HK-2 (cell line): ENCODE measurements around the gene TVP23B.
A peak's percentile ranks its signal among the peaks of the same experiment; 100 is the strongest.
"Not testable (repeated sequence)": the region's sequence is repeated elsewhere in the genome, so short reads cannot be mapped to it uniquely, and the experiment has no call there.

ENCODE experiments used
- DNase-seq: peaks from one replicate; pipeline ENCODE4 v3.0.0-alpha.2; 2018; ENCODE audit not compliant: unreplicated experiment

The TVP23B gene

GRCh38 chr17:18791402-18791801 lies 10.4 kb downstream of the TVP23B start:
- DNase-seq, result not testable (repeated sequence)

DNA sequence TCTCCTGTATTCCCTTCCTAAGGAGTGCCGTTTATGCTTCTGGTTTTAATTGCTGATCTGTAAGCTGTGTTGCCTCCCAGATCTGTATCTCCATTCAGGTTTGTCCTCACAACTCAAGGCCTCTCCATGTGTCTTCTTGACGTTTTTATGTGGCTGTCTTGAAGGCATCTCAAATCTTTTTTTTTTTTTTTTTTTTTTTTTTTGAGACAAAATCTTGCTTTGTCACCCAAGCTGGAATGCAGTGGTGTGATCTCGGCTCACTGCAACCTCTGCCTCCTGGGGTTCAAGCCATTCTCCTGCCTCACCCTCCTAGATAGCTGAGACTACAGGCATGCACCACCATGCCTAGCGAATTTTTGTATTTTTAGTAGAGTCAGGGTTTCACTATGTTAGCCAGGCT lies 13.9 kb downstream of the TVP23B start:
- not testable (repeated sequence) for DNase-seq

DNA sequence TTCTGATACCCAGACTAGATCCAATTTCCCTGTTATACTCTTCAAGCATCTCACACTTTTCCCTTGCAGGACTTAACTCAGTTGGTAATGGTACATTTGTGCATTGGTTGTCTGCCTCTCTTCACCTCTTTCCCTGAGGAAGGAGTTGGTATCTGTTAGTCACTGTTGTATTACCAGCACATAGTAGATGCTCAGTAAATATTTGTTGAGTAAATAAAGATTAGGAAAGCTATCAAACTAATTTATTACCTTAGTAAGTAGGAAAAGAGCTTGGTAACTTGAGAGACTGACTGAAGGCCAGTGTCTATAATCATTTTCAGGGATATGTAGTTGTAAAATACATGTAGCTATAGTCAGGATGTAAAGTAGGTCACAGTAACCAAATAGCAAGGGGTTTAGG lies 15.9 kb downstream of the TVP23B start:
- DNase-seq, result not testable (repeated sequence)

DNA sequence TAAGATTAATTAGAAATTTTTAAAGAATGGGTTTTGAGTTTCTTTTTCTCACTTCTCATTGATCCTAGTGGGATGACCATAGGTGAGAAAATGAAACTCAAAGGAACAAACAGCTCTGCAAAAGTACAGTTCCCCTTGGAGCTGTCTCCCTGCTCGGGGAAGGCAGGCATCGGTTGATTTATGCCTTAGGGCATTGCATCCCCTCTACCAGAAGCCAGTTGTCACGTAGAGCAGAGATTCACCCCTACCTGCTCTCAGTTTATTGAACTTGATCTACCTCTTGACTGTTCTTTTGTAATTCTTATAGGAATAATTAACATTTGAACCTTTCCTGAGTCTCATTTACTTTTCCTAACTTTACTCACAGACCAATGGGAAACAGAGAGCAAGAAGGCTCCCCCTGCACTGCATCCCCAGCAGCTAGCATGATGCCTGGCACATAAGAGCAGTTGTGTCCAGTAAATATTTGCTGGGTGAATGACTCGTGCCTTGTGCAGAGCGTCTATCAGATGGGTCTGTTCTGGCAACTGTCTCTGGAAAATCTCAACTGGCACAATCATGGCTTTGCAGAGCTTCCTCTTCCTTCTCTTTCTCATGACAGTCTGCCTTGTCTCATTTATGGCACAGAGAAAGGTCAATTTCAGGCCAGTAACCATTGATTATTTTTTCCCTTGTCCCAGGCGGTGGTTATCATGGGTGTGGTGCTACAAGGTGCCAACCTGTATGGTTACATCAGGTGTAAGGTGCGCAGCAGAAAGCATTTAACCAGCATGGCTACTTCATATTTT lies 22.7 kb downstream of the TVP23B start:
- DNase-seq, result not testable (repeated sequence)

GRCh38 chr17:18815924-18816323 lies 34.9 kb downstream of the TVP23B start:
- DNase-seq, result not testable (repeated sequence)

- DNase-seq, result peak; percentile 8
Measured at GRCh38 chr17:18816489-18817371, 35.7 kb downstream of the TVP23B start.

DNA sequence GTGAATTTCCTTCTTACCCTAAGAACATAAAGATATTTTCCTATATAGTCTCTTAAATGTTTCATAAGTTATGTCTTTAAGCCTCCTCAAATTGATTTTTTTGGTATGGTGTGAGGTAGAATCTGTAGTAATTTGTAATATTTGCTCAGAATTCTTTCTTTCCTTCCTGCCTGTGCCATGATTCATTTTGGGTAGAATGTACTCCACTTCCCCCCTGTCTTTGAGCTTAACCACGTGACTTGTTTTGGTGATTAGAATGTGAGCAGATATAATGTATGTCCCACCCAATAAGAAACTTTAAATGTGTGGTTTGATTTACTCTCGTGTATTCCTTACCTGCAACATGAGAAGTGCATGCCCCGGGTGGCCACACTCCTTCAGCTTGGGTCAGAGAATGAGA lies 40.4 kb downstream of the TVP23B start:
- DNase-seq, result not testable (repeated sequence)

DNA sequence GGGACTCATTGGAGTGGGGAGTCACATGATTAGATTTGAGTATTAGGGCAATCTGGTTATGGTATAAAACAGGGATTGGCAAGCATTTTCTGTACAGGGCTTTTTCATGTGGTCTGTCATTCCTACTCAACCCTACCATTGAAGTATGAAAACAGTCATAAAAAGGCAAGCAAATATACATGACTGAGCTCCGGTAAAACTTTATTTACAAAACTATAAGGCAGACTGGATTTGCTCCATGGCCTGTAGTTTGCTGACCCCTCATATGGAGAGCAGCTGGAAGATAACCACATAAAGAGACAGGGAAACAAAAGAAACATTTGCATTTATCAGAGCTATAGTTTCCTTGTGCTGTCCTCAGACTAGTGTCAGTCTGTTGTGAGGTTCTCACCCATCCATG lies 46.6 kb downstream of the TVP23B start:
- not testable (repeated sequence) for DNase-seq

- no peak for DNase-seq
Measured at GRCh38 chr17:18848501-18848900, 67.5 kb downstream of the TVP23B start.

DNA sequence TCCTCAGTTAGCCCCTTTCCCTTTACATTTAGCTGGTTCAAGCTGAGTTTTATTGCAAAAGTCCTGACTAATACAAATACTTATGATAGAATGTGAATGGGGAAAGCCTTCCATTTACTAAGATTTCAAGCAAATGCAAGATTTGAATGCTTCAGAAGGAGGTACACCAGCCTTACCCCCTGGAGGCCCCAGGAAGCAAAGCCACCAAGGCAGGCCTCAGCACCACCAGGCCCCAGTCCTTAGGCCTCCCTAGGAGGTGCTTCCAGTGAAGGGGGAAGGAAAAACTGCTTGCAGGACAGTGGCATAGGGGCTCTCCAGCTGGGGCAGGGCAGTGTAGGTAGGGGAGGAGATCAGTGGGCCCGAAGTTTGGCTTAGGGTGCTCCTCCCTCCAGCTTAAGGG lies 69.7 kb downstream of the TVP23B start:
- no peak for DNase-seq

DNA sequence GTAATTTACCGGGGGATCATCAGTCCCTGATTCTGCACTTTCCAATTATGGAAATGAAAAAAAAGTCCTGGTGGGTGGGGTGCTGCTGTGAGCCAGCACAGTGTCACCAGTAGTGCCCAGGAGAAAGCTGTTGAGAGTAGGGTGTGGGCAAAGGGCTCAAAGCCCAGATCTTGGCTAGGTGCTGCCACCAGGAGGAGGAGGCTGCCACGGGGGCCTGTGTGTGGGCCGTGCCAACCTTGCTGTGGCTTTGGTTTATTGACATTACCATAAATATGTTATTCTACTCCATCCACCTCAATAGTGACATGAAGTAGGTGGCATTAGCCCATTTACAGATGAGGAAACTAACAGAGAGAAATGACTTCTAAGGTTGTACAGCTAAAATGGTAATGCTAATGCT lies 70.2 kb downstream of the TVP23B start:
- DNase-seq, result no peak

DNA sequence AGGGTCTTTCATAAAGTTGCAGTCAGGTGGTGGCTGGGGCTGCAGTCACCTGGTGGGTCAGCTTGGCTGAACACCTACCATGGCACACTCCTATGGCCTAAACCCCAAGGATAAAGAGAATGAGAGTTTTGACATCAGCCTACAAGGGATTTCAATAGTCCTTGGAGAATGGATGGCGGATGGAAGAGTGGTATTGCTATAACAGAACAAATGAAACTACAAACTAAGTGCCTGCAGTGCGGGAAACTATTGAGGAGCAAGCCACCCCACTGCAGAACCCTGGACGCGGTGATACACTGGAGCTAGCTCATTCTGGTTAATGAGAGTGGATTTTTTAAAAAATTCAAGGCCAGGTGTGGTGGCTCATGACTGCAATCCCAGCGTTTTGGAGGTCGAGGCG lies 74.0 kb downstream of the TVP23B start:
- DNase-seq, result no peak

GRCh38 chr17:18855831-18856569 lies 75.0 kb downstream of the TVP23B start:
- peak; percentile 92 for DNase-seq
